HCT116 (cell line): ENCODE results near the gene TBC1D2.

ENCODE experiments used
- CEBPB ChIP-seq: IDR thresholded peaks from 2 replicates; pipeline ENCODE4 v1.6.1; 2012; ENCODE audit warnings: low read depth
- CTCF ChIP-seq, 3 experiments: fragments of 200-600 bp in 1 of 3; sonication (generic) in 1 of 3; IDR thresholded peaks in 2 of 3; conservative IDR thresholded peaks in 1 of 3; 2 replicates each; pipeline ENCODE4 v1.5.1; 2012 to 2017; ENCODE audit warnings: low read depth in 2 of 3, low read length in 2 of 3, antibody characterized with exemption in 1 of 3, borderline replicate concordance in 1 of 3, control low read depth in 1 of 3, mild to moderate bottlenecking in 1 of 3, mixed read lengths in 1 of 3, mixed run types in 1 of 3, moderate library complexity in 1 of 3; ENCODE audit not compliant: insufficient read depth in 1 of 3
- EZH2 ChIP-seq: fragments of 200-600 bp; sonication (generic); IDR thresholded peaks from 2 replicates; pipeline ENCODE4 v1.6.1; 2017; ENCODE audit warnings: antibody characterized with exemption, mixed run types
- POLR2A ChIP-seq: IDR thresholded peaks from 2 replicates; pipeline ENCODE4 v1.7.0; 2011; ENCODE audit warnings: borderline replicate concordance; ENCODE audit not compliant: insufficient read depth, insufficient read length; ENCODE audit errors: extremely low read depth
- POLR2AphosphoS5 ChIP-seq: IDR thresholded peaks from 2 replicates; pipeline ENCODE4 v1.6.1; 2011; ENCODE audit warnings: mild to moderate bottlenecking, low read depth, low read length, moderate library complexity
- RAD21 ChIP-seq: IDR thresholded peaks from 2 replicates; pipeline ENCODE4 v1.6.1; 2012; ENCODE audit warnings: low read depth, mild to moderate bottlenecking
- SIN3A ChIP-seq: IDR thresholded peaks from 2 replicates; pipeline ENCODE4 v1.6.1; 2012; ENCODE audit warnings: low read depth
- TCF7L2 ChIP-seq: IDR thresholded peaks from 2 replicates; pipeline ENCODE4 v1.7.0; 2011; ENCODE audit warnings: borderline replicate concordance, inconsistent platforms; ENCODE audit not compliant: insufficient read depth, insufficient read length; ENCODE audit errors: extremely low read depth
- YY1 ChIP-seq: IDR thresholded peaks from 2 replicates; pipeline ENCODE4 v1.6.1; 2011; ENCODE audit warnings: low read length, low read depth, moderate library complexity, mild to moderate bottlenecking; ENCODE audit not compliant: insufficient replicate concordance; ENCODE audit errors: extremely low read depth
- ZFX ChIP-seq: fragments of 450-650 bp; IDR thresholded peaks from 2 replicates; pipeline ENCODE4 v1.6.1; 2017
- TF ChIP-seq, protein P1 (sequence below): IDR thresholded peaks from 2 replicates; pipeline ENCODE4 v1.6.1; 2012

GRCh38 chr9:98202252-98202651 lies 53.2 kb downstream of the TBC1D2 start:
- TF ChIP-seq CTCF (IDR thresholded peaks at IDR 0.05 in 2 of 3, conservative IDR thresholded peaks at IDR 0.05 in 1 of 3; ENCODE audit: borderline replicate concordance in 1 of 3, insufficient read depth in 1 of 3, low read depth in 2 of 3, low read length in 2 of 3) = no peak
- TF ChIP-seq CEBPB = no peak
- no peak for TF ChIP-seq SIN3A
- TF ChIP-seq POLR2AphosphoS5 = no peak
- no peak for TF ChIP-seq RAD21
- no peak for TF ChIP-seq POLR2A
- TF ChIP-seq EZH2 = no peak
- no peak for TF ChIP-seq TCF7L2
- TF ChIP-seq, protein P1, sequence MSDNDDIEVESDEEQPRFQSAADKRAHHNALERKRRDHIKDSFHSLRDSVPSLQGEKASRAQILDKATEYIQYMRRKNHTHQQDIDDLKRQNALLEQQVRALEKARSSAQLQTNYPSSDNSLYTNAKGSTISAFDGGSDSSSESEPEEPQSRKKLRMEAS = no peak
- TF ChIP-seq YY1 = no peak
- no peak for TF ChIP-seq ZFX
